Parathyroid adenoma (tissue), 2 donors: Measurements from ENCODE around the gene RHOG.

Experiments
- H2AFZ ChIP-seq: fragments of 300-600 bp; sonication (generic); one replicate; pipeline ENCODE4 v1.7.0; 2017; ENCODE audit warnings: antibody characterized with exemption, mild to moderate bottlenecking
- H3K27ac ChIP-seq: fragments of 300-600 bp; sonication (generic); one replicate; pipeline ENCODE4 v1.7.0; 2017
- H3K27me3 ChIP-seq: fragments of 300-600 bp; sonication (generic); one replicate; pipeline ENCODE4 v1.7.0; 2017; ENCODE audit warnings: low read length; ENCODE audit not compliant: control insufficient read depth, insufficient read depth
- H3K36me3 ChIP-seq: fragments of 300-600 bp; sonication (generic); one replicate; pipeline ENCODE4 v1.7.0; 2017; ENCODE audit warnings: low read length; ENCODE audit not compliant: control insufficient read depth, insufficient read depth
- H3K4me1 ChIP-seq: fragments of 300-600 bp; sonication (generic); one replicate; pipeline ENCODE4 v1.7.0; 2017; ENCODE audit warnings: control low read depth
- H3K4me2 ChIP-seq: fragments of 300-600 bp; sonication (generic); one replicate; pipeline ENCODE4 v1.7.0; 2017; ENCODE audit warnings: low read length
- H3K4me3 ChIP-seq: fragments of 300-600 bp; sonication (generic); one replicate; pipeline ENCODE4 v1.7.0; 2017; ENCODE audit warnings: low read depth, low read length
- H3K79me2 ChIP-seq: fragments of 300-600 bp; sonication (generic); one replicate; pipeline ENCODE4 v1.7.0; 2017; ENCODE audit warnings: control low read depth
- H3K9ac ChIP-seq: fragments of 300-600 bp; sonication (generic); one replicate; pipeline ENCODE4 v1.7.0; 2017; ENCODE audit warnings: mild to moderate bottlenecking
- H3K9me3 ChIP-seq: fragments of 300-600 bp; sonication (generic); one replicate; pipeline ENCODE4 v1.7.0; 2017; ENCODE audit warnings: low read length; ENCODE audit not compliant: control insufficient read depth
- TF ChIP-seq, protein P1 (sequence below): fragments of 300-600 bp; sonication (generic); IDR thresholded peaks from one replicate; pipeline ENCODE4 v1.7.0; 2017; ENCODE audit warnings: antibody characterized with exemption, mild to moderate bottlenecking
- donor health status: primary hyperparathyroidism.

Gene RHOG

DNA sequence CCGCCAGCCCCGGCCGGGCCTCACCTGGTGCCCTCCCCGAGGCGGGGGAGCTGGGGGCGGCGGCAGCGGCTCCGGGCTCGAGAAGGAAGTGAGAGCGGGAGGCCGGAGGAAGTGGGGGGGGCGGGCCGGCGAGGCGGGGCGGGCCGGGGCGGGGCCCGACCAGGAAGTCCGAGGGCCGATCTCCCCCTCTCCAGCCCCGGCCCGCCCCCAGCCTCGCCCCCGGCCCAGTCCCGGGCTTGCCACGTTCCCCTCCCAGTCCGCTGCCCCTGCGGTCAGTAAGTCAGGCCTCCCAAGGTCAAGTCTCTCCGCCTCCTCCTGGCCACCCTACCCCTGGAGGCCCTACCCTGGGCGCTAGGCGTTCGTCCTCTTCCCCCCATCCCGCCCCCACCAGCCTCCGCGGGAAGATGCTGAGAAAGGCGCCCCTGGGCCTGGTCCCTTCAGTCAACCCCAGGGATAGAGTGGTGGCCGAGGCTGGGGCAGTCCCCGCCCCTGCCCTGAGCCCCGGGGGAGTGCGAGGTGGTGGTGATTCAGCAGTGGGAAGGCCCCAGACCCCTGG, at the start of gene RHOG:
TSS of gene RHOG (minus strand) at position 90 of the 556 bp plus-strand sequence. CDS start 12,821 bp downstream, outside the sequence.
- no peaks in the 10 kb centered on the region for H3K36me3 ChIP-seq
- H3K79me2 ChIP-seq: no peaks in the 10 kb centered on the region
- peak within 1 kb of the TSS; percentile 95 for H3K27ac ChIP-seq
- no peaks in the 10 kb centered on the region for H3K27me3 ChIP-seq
- H3K4me1 ChIP-seq: peaks cover 3% of the 10 kb centered on the region
- TF ChIP-seq, protein P1, sequence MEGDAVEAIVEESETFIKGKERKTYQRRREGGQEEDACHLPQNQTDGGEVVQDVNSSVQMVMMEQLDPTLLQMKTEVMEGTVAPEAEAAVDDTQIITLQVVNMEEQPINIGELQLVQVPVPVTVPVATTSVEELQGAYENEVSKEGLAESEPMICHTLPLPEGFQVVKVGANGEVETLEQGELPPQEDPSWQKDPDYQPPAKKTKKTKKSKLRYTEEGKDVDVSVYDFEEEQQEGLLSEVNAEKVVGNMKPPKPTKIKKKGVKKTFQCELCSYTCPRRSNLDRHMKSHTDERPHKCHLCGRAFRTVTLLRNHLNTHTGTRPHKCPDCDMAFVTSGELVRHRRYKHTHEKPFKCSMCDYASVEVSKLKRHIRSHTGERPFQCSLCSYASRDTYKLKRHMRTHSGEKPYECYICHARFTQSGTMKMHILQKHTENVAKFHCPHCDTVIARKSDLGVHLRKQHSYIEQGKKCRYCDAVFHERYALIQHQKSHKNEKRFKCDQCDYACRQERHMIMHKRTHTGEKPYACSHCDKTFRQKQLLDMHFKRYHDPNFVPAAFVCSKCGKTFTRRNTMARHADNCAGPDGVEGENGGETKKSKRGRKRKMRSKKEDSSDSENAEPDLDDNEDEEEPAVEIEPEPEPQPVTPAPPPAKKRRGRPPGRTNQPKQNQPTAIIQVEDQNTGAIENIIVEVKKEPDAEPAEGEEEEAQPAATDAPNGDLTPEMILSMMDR: no peak
- peak within 1 kb of the TSS; percentile 84 for H3K9ac ChIP-seq
- peak within 1 kb of the TSS; percentile 57 for H3K4me3 ChIP-seq
- peak within 1 kb of the TSS; percentile 69 for H3K4me2 ChIP-seq
- peak within 1 kb of the TSS; percentile 88 for H2AFZ ChIP-seq
- H3K9me3 ChIP-seq: no peaks in the 10 kb centered on the region

DNA sequence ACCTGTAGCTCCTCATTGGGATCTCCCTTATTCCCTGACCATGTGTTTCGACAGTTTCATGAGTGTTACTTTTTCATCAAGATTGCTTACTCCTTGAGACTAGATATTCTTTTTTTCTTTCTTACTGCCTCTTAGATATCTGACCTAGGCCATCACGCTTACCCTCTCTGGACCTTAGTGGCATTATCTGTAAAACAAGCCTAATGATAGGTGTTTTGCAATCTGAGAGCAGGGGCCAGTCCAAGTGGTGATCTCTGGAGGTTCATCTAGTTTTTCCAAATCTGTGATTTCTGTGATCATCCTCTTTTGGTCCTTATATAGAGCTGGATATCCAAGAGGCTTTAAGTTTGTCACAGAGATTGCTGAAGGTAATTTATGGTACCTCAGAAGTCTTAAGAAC, 49.3 kb upstream of the RHOG start:
- Histone ChIP-seq H3K27ac (no peak overlapping the region), H3K4me2 (no peak overlapping the region), H3K9ac (no peak overlapping the region), H3K36me3 (no peaks in the 10 kb centered on the region), H3K4me3 (no peak overlapping the region), H2AFZ (no peak overlapping the region), H3K4me1 (no peaks in the 10 kb centered on the region), H3K79me2 (peaks cover 20% of the 10 kb centered on the region), H3K27me3 (no peaks in the 10 kb centered on the region), H3K9me3 (no peaks in the 10 kb centered on the region)
- TF ChIP-seq, protein P1: no peak

DNA sequence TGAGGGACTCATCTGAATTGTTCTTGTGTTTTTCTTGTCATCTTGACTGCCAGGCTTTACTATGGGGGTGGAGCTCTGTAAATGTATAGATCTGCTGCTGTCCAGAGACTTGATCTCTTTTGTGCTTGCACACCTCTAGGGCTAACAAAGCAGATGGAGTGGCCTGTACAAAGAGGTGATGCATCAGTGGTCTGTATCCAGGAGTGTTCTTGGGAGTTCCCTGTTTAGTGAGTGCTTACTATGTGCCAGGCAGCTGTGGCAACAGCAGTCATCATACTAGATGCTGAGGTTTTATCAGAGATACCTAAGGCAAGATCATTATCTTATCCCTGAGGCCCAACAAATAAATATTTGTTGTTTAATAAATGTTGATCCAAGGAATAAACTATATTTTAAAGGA, 48.1 kb upstream of the RHOG start:
- peaks cover 27% of the 10 kb centered on the region for H3K79me2 ChIP-seq
- no peak overlapping the region for H3K4me2 ChIP-seq
- H3K9me3 ChIP-seq: no peaks in the 10 kb centered on the region
- TF ChIP-seq, protein P1: no peak
- no peak overlapping the region for H3K4me3 ChIP-seq
- no peaks in the 10 kb centered on the region for H3K27me3 ChIP-seq
- H3K4me1 ChIP-seq: no peaks in the 10 kb centered on the region
- no peak overlapping the region for H2AFZ ChIP-seq
- no peaks in the 10 kb centered on the region for H3K36me3 ChIP-seq
- no peak overlapping the region for H3K27ac ChIP-seq
- no peak overlapping the region for H3K9ac ChIP-seq

DNA sequence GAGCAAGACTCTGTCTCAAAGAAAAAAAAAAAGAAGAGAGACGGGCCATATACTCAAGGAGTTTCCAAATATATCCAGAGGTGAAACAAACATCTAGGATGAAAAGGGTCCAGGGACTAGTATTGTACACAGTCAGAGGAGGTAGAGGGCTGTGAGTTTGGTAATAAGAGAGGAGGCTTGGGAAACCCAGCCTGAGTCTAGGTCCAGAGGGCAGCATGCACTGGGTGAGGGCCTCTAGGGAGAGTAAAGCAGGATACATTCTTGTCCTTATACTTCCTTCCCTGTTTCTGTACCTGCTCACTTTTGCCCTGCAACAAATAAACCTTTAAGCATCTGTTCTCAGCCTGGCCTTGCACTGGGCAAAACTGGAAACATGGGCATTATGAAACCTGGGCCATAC, 46.2 kb upstream of the RHOG start:
- Histone ChIP-seq H3K27ac (no peak overlapping the region), H3K36me3 (no peaks in the 10 kb centered on the region), H3K4me3 (no peak overlapping the region), H3K79me2 (peaks cover 42% of the 10 kb centered on the region), H2AFZ (no peak overlapping the region), H3K27me3 (no peaks in the 10 kb centered on the region), H3K4me1 (no peaks in the 10 kb centered on the region), H3K4me2 (no peak overlapping the region), H3K9ac (no peak overlapping the region), H3K9me3 (no peaks in the 10 kb centered on the region)
- TF ChIP-seq, protein P1: no peak

DNA sequence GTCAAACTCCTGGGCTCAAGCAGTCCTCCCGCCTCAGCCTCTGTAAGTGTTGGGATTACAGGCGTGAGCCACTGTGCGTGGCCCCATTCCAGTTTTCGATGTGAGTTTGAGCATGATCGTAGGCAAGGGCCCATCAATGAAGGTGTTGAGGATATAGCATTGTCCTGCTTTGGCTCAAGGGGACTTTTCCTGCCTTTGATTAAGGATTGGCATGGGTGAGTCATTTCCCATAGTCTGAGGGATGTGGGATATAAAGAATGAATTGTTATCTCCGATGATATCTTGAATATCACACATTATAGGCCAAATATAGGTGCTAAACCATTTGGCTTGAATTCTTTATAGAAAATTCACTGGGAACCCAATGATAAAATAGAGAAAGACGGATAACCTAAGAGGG, 45.1 kb upstream of the RHOG start:
- Histone ChIP-seq H3K4me2 (no peak overlapping the region), H2AFZ (no peak overlapping the region), H3K4me1 (no peaks in the 10 kb centered on the region), H3K36me3 (no peaks in the 10 kb centered on the region), H3K27me3 (no peaks in the 10 kb centered on the region), H3K27ac (no peak overlapping the region), H3K79me2 (peaks cover 42% of the 10 kb centered on the region), H3K9me3 (no peaks in the 10 kb centered on the region), H3K9ac (no peak overlapping the region), H3K4me3 (no peak overlapping the region)
- TF ChIP-seq, protein P1: no peak
